Measurements from ENCODE around the gene MRPL24. TPM values are rescaled to one million over a fixed set of nuclear protein-coding genes. Genes with fewer than 3 reads are reported as not detected.

Gene MRPL24
- total and polyA plus RNA-seq, 9 of the 15 experiments (the other 6 are each of a cell fraction or from before 2014, with no cell fraction given): 74.3 to 267 (median 113) TPM

DNA sequence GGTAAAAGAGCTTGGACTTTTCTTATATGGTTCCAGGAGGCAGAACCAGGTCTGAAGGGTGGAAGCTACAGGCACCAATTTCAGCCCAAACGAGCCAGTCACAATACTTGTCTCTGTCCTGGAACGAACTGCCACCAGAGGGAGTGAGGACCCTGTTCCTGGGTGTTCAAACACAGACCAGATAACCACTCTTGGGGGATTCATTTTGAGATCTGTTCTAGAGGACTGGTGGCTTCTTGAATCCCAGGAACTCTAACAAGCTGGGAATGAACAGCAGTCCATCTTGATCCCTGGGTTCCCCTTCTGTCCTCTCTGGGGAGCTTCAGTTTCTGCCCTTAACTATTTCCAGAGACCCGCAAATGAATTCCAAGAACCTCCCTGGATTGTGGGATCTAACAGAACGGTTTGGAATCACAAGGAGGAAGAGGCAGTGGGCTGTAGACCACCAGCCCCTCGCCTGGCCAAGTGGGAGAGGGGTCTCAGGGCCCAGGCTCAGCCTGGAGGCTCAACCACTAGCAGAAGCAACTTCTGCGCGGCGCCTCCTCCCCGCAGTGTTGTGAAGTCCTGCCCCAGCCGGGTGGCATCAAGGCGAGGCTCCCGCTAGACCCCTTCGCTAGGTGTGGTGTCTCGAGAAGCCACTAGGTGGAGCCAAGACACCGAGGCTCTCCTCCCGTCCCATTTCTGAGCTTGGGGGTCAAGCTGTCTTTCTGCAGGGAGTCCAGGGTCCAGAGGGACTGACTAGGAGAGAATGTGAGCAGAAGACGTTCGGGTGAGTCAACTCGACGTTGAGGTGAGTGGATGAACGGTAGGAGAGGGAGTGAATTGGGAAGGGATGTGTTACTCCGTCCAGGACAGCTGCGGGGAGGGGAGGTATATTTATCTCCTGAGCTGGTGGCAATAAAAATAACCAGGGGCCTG is 51.6 kb downstream of the MRPL24 start (continued):
- TF ChIP-seq ZNF584 (CRISPR knock-in tag; IDR thresholded peaks at IDR 0.05; ENCODE audit: low read depth) (no peak), TBP (optimal IDR thresholded peaks at IDR 0.05; ENCODE audit: low read depth, low read length) (peak; percentile 42), STAG1 (CRISPR knock-in tag; IDR thresholded peaks at IDR 0.05; ENCODE audit: borderline replicate concordance) (peak; percentile 62), GABPB1 (CRISPR knock-in tag; IDR thresholded peaks at IDR 0.05) (peak; percentile 73), TCF7L2 (IDR thresholded peaks at IDR 0.05; ENCODE audit: low read depth, low read length) (no peak), CTBP1 (IDR thresholded peaks at IDR 0.05; ENCODE audit: borderline replicate concordance) (peak; percentile 74), ZNF699 (CRISPR knock-in tag; IDR thresholded peaks at IDR 0.05; ENCODE audit: insufficient replicate concordance) (no peak), MTA3 (IDR thresholded peaks at IDR 0.05; ENCODE audit: borderline replicate concordance) (peak; percentile 84; the same call in 1 of the 2 replicates), CBFA2T2 (conservative IDR thresholded peaks at IDR 0.05) (no peak), ARNT (IDR thresholded peaks at IDR 0.05) (peak in 1 of 2 experiments; percentile 21; a peak in 1 of 4 replicates), SMAD2 (IDR thresholded peaks at IDR 0.05; ENCODE audit: low read depth, low read length) (no peak), POLR2AphosphoS5 (IDR thresholded peaks at IDR 0.05; ENCODE audit: control insufficient read depth, insufficient read depth, low read depth, low read length) (no peak)
- TF ChIP-seq, protein P1, sequence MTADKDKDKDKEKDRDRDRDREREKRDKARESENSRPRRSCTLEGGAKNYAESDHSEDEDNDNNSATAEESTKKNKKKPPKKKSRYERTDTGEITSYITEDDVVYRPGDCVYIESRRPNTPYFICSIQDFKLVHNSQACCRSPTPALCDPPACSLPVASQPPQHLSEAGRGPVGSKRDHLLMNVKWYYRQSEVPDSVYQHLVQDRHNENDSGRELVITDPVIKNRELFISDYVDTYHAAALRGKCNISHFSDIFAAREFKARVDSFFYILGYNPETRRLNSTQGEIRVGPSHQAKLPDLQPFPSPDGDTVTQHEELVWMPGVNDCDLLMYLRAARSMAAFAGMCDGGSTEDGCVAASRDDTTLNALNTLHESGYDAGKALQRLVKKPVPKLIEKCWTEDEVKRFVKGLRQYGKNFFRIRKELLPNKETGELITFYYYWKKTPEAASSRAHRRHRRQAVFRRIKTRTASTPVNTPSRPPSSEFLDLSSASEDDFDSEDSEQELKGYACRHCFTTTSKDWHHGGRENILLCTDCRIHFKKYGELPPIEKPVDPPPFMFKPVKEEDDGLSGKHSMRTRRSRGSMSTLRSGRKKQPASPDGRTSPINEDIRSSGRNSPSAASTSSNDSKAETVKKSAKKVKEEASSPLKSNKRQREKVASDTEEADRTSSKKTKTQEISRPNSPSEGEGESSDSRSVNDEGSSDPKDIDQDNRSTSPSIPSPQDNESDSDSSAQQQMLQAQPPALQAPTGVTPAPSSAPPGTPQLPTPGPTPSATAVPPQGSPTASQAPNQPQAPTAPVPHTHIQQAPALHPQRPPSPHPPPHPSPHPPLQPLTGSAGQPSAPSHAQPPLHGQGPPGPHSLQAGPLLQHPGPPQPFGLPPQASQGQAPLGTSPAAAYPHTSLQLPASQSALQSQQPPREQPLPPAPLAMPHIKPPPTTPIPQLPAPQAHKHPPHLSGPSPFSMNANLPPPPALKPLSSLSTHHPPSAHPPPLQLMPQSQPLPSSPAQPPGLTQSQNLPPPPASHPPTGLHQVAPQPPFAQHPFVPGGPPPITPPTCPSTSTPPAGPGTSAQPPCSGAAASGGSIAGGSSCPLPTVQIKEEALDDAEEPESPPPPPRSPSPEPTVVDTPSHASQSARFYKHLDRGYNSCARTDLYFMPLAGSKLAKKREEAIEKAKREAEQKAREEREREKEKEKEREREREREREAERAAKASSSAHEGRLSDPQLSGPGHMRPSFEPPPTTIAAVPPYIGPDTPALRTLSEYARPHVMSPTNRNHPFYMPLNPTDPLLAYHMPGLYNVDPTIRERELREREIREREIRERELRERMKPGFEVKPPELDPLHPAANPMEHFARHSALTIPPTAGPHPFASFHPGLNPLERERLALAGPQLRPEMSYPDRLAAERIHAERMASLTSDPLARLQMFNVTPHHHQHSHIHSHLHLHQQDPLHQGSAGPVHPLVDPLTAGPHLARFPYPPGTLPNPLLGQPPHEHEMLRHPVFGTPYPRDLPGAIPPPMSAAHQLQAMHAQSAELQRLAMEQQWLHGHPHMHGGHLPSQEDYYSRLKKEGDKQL (CRISPR knock-in tag; IDR thresholded peaks at IDR 0.05; ENCODE audit: borderline replicate concordance): peak; percentile 65; the same call in 1 of the 2 replicates
- TF ChIP-seq, protein P2, sequence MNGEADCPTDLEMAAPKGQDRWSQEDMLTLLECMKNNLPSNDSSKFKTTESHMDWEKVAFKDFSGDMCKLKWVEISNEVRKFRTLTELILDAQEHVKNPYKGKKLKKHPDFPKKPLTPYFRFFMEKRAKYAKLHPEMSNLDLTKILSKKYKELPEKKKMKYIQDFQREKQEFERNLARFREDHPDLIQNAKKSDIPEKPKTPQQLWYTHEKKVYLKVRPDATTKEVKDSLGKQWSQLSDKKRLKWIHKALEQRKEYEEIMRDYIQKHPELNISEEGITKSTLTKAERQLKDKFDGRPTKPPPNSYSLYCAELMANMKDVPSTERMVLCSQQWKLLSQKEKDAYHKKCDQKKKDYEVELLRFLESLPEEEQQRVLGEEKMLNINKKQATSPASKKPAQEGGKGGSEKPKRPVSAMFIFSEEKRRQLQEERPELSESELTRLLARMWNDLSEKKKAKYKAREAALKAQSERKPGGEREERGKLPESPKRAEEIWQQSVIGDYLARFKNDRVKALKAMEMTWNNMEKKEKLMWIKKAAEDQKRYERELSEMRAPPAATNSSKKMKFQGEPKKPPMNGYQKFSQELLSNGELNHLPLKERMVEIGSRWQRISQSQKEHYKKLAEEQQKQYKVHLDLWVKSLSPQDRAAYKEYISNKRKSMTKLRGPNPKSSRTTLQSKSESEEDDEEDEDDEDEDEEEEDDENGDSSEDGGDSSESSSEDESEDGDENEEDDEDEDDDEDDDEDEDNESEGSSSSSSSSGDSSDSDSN (IDR thresholded peaks at IDR 0.05; ENCODE audit: borderline replicate concordance in 1 of 2, low read depth in 2 of 2, low read length in 2 of 2): 0 out of 4 replicates have a peak, but pooled peaks of 1 of the 2 experiments have one; percentile 43
- TF ChIP-seq, protein P3, sequence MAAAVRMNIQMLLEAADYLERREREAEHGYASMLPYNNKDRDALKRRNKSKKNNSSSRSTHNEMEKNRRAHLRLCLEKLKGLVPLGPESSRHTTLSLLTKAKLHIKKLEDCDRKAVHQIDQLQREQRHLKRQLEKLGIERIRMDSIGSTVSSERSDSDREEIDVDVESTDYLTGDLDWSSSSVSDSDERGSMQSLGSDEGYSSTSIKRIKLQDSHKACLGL (CRISPR knock-in tag; IDR thresholded peaks at IDR 0.05; ENCODE audit: borderline replicate concordance, poor library complexity, severe bottlenecking): no peak
- TF ChIP-seq, protein P4, sequence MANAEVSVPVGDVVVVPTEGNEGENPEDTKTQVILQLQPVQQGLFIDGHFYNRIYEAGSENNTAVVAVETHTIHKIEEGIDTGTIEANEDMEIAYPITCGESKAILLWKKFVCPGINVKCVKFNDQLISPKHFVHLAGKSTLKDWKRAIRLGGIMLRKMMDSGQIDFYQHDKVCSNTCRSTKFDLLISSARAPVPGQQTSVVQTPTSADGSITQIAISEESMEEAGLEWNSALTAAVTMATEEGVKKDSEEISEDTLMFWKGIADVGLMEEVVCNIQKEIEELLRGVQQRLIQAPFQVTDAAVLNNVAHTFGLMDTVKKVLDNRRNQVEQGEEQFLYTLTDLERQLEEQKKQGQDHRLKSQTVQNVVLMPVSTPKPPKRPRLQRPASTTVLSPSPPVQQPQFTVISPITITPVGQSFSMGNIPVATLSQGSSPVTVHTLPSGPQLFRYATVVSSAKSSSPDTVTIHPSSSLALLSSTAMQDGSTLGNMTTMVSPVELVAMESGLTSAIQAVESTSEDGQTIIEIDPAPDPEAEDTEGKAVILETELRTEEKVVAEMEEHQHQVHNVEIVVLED (CRISPR knock-in tag; IDR thresholded peaks at IDR 0.05): no peak
